ENCODE data around the gene HOXA11.

HOXA11 gene

DNA sequence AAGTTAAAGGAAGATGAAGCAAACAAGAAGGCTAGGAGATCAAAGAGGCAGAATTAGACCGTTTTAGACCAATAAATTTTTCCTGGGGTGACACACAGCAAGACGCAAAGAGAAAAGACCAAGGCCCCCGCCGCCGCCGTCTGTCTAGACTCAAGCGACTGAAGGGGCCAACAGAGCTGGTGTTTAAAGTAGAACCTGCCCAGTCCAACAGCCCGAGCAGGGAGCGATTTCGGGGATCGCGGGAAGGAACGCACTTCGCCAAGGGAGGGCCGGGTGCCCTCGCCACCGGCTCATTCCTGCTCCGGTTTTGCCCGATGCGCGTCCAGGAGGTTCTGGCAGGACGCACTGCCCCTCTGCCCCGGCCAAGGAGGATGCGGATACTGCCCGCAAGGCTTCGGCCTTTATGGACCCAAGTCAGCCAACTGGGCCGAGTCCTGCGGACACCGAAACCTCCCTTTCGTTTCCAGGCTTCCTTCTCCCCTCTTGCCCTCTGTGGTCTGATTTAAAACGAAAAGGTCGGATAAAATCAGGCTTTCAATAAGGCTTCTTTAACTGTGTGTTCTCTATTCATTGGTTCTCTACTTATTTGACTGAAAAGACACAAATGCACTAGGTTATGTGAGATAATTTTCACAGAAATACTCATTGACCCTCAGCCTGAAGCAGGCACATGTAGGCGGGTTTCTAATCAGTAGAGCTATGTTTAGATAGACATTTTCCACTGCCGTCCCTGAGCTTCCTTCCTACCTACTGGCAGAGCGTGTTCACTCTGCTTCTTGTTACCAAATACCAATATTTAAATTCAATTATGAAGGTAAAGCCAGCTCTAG lies 26.4 kb downstream of the HOXA11 start:
- ATAC-seq (no peak), DNase-seq (no peak)

DNA sequence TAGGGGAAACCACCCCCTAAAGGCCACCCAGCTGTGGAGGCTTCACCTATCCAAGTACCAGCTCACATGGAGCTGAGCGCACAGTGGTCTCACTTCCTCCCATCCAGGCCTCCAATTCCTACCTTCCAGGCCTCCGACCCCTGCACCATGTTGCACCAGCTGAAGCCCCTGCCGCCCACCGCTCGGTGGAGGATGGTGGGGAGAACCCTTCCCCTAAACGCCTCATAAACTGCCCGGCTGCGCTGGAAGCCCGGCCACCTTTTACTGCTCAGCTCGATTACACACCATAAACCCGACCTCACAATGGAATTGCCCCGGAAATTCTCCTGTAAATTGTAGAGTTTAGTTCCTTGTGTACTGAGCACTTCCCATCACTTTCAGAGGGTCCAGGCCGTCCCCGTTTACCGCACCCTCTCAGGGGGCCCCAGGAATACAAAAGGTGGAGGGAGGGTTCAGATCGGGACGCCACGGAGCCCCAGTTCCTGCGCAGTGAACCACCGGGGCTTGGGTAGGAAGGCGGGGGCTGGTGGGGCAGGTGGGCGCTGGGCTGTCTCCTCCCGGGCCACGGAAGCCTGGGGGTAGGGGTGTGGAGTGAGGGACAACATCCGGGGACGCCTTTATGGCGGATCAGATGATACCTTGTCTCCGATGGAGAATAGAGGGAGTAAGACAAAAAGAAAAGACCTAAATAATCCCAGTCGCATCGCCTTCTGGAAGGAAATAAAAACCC lies 27.2 kb downstream of the HOXA11 start:
- ATAC-seq (no peak), DNase-seq (no peak)

GRCh38 chr7:27156916-27157701 lies 27.9 kb downstream of the HOXA11 start:
- no peak for ATAC-seq
- no peak for DNase-seq

DNA sequence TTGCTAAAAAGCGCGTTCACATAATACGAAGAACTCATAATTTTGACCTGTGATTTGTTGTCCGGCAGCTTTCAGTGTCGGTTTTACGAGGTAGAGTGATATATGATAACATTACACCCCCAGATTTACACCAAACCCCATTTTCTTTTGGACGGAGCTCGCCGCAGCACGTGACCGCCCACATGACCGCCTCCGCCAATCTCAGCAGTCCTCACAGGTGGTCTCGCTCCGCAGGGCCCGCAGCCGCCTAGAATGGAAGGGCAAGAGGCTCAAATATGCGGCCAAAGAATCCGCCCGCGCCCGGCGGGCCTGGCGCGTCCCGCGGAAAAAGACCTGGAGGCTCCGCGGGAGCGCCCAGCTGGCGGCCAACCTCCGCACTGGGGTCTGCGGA lies 28.5 kb downstream of the HOXA11 start, which contains the start of gene HOXA7:
Gene HOXA7, minus strand, starts transcription at position 168 of the 391 bp plus-strand sequence. Its CDS starts 130 bp downstream, at position 38.
- ATAC-seq: no peak

DNA sequence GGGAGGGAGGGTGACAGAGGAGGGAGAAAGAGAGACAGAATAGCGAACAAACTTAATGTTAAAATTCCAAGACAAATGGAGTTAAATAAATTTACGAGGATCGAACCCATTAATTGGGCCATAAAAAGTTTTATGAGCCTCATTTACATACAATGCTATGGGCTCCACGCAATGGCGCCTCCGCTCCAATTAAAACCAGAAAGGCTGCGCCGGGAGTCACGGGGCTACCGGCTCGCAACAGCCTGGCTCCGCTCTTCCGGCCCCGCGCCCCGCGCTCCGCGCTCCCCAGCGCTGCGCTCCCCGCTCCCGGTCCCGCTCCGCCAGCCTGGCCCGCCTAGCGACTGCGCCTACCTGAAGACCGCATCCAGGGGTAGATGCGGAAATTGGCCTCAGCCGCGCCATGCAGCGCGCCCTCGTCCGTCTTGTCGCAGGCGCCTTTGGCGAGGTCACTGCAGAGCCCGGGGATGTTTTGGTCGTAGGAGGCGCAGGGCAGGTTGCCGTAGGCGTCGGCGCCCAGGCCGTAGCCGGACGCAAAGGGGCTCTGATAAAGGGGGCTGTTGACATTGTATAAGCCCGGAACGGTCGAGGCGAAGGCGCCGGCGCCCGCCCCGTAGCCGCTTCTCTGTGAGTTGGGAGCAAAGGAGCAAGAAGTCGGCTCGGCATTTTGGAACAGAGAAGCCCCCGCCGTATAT lies 29.1 kb downstream of the HOXA11 start:
- DNase-seq (no peak), ATAC-seq (no peak)

More for the DNA sequence above, 28.5 kb downstream of the HOXA11 start, which contains the start of gene HOXA7:
- no peak for DNase-seq

- ATAC-seq: no peak
- DNase-seq: peak; percentile 44
Observed at GRCh38 chr7:27154901-27155815, 29.9 kb downstream of the HOXA11 start.

- DNase-seq (no peak), ATAC-seq (no peak)
Observed at GRCh38 chr7:27154369-27154768, 30.7 kb downstream of the HOXA11 start.

DNA sequence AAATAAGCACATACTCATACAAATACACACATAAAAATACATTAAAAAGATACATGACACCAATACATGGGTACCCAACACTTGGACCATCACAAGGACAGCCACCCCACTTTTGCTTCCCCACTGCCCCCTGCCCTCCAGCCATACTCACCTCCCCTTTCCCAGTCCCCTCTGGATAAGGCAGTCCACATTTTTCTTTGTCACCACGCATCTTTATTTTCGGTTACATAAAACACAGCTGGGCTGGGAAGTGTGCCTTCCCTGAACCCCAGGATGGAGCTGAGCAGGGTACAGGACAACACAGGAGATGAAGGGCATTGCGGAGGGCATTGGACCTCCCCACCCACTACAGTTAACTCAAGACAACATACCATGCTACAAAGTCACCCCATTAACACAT lies 31.5 kb downstream of the HOXA11 start:
- ATAC-seq: no peak
- DNase-seq: no peak

DNA sequence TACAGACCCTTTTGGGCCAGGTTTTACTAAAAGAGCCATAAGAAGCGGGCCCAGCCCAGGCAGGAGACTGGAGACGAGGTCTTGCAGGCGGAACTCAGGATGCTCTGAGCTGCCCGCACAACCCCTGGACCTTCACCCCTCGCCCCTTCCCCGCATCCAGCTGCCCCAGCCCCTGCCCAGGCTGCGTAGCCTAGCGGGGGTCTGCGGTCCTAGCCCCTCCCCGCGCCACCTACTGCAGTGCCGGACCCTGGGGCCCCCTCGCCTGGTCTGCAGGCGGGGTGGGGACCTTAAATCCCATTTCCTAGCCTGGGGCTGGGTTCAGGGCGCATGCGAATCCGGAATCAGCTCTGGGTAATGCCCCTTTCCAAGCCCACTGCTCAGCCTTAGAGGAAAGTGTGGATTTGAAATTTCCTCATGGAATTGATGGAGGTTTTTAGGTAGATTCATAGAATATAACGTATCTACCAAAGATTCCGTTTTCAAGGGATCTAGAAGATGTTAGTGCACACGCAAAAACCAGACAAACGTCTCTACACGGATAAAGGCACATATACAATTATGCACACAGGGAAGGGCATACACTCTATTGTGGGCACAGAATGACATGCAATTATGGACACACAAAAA lies 32.1 kb downstream of the HOXA11 start:
- no peak for DNase-seq

GRCh38 chr7:27151931-27152815 lies 32.9 kb downstream of the HOXA11 start, which contains the start of gene HOXA3:
Gene HOXA3, minus strand, starts transcription at chr7:27152583. Its CDS starts 41,943 bp downstream, at chr7:27110640.
- no peak for ATAC-seq
- no peak for DNase-seq

More for the DNA sequence above, 32.1 kb downstream of the HOXA11 start:
- ATAC-seq: no peak

DNA sequence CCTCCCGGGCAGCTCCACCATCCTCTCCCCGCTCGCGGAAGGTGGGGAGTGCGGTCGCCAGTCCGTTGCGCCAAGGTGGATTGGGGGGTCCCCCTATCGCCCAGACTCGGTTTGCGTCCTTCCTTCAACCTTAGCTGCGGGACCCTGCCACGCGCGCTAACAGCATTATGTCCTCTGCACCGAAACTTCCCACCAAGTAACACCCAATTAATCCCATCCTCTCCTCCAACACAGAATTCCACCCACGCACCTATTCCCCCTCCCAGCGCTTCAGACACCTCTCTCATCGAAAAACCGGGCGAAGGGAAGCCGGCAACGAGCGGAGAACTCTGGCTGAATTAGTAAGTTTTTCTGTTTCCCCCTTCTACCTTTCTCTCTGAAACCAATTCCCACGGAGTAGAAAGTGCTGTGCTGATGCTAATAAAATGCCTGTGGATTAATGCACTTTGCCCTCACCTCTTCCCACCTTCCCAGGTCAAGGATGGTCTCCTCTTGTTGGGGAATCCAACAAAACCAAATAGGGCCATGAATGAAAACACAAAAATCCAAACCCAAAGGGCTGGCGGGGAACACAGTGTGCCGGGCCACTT lies 33.6 kb downstream of the HOXA11 start:
- ATAC-seq (no peak), DNase-seq (no peak)

GRCh38 chr7:27150568-27151340 lies 34.3 kb downstream of the HOXA11 start:
- ATAC-seq (peak; percentile 81), DNase-seq (peak; percentile 75)

DNA sequence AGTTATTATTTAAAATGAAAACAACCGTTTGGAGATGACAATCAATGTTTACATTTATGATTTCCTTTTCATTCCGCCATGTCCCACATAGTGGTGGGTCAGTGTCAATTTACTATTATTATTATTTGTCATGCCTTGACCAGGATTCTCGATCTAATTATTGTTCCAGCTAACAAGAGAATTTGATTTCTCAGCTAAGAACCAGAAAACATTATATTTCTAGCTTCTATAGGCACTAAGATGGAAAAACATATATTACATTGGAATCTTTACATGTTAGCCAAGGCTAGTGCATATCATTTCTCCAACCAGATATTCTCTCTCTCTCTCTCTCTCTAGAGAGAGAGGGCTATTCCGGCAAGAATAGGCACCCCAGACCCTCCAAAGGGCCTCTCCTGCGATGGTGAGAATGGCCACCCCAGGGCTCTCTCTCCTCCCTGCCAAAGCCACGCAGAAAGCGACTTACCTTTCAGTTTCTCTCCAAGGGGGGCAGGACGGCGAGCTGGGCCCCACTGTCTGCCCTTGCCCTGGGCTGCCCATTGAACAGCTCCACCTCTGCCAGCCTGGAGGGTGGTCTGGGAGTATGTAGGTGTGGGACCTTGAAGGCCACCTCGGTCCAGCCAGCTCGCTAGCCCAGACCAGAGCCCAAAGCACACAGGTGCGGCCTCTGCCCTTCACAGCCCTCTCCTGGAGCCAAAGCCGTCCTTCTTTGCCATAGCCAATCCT lies 35.0 kb downstream of the HOXA11 start:
- ATAC-seq: no peak
- DNase-seq: no peak

DNA sequence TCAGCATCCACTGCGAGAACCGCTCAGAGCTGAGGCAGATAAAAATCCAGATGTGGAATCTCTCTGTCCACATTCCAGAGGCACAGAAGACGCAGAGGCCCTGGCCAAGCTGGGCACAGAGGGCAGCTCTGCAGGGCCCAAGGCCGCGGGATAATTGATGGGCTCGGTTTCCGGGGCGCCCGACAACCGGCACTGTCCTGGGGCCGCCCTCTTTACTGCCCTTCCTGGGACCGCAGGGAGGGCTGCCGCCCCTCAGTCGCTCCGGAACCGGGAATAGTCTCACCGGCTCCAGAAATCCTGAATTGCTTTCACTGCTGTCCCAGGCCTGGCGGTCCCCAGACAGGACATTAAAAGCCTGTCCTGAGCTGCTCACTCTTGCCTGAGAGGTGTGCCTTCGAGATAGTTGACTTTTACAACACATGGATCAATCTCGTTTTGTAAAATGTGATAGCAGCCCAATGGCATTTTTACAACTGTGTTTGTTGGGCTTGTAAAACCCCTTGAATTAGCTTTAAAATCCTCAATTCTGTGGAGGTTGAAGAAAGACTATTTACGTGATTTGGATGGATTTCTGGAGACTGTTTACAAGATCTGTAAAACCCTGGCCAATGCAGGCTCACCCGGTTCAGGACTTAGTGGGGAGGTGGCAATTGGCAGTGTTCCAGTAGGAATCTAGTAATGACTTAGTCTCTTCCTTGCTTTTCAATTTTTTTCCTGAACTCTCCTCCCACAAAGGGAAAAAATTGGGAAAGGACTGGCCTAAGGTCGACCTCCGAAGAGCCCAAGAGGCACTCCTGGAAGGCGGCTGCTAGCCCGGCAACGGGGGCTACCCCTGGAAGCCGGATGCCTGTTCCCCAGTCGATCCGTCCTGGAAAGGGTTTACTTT lies 36.0 kb downstream of the HOXA11 start:
- ATAC-seq (no peak), DNase-seq (no peak)

DNA sequence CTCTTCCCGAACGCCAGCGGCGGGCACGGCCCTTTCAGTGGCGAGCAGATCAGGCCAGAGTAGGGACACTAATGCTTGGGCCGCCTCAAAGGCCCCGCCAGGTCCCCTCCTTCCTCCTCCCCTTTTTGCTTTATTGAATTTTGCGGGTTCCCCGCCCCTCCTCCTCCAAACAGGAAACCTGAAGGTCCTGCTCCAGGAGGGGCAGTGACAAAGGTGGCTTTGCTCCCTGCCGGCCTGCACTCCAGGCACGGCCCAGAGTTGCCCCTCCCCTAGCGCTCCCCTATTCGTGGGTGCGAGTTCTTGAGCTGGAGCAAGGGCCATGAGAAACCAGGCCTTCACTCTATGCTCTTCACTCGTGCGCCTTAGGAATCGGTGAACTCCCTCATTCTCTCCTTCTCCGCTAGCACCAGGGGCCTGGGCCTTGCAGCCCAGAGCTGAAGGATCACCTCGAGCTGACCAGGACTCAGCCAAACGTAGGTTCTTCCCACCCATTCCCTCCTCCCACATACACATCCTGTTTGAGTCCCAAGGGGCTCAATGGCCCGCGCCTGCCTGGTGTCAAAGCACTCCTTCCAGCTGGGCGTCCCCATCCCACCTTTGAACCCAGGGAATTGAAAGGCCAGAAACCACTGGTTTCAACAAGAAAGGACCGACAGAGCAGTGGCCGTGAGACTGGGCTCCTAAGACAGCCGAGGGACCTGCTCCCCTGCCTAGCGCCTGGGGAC lies 36.8 kb downstream of the HOXA11 start:
- DNase-seq (no peak), ATAC-seq (no peak)
